A549 (cell line): Measurements from ENCODE around the gene TRMT44. TPM values are rescaled to one million over a fixed set of nuclear protein-coding genes. Genes with fewer than 3 reads are reported as not detected.

Experiments used
- ATAC-seq, 2 experiments: fragments of 200-7000 bp in 1 of 2; fragments of >200 bp in 1 of 2; cut with Nextera tagmentation in 1 of 2; cut with Tn5 transposase in 1 of 2; 3 replicates each; pipeline versions ENCODE4 v1.8.0 to v1.9.1; 2018 to 2020; ENCODE audit warnings: mild to moderate bottlenecking in 1 of 2, moderate library complexity in 1 of 2
- CTCF ChIA-PET: fragments of 300-600 bp; sonication (Branson Sonifier 250); formaldehyde crosslinking; extraction: SDS; loops from one replicate; lab custom pipeline; 2021; ENCODE audit warnings: antibody characterized with exemption, inconsistent platforms; lab: Yijun Ruan, JAX
- POLR2A ChIA-PET: fragments of 350-600 bp; formaldehyde crosslinking; extraction: SDS; loops from one replicate; lab custom pipeline; 2021; ENCODE audit warnings: antibody characterized with exemption, inconsistent platforms; lab: Yijun Ruan, JAX
- DNase-seq, 2 experiments: peaks; one replicate each; pipeline versions ENCODE4 v3.0.0 to v3.0.0-alpha.2; 2011 to 2016; ENCODE audit warnings: low read depth in 1 of 2, low spot score in 1 of 2
- FAIRE-seq: peaks from 2 replicates; lab custom pipeline; 2011; peaks lifted over from hg19 to GRCh38; lab: Jason Lieb, UNC
- H3K27ac ChIP-seq, 2 experiments: fragments of >200 bp; sonication (Bioruptor Twin); formaldehyde crosslinking; 3 replicates each; pipeline ENCODE4 v1.5.1; 2016 to 2017
- H3K4me1 ChIP-seq: fragments of >200 bp; sonication (Bioruptor Twin); formaldehyde crosslinking; 3 replicates; pipeline ENCODE4 v1.6.1; 2016
- H3K4me2 ChIP-seq: fragments of >200 bp; sonication (Bioruptor Twin); formaldehyde crosslinking; 3 replicates; pipeline ENCODE4 v1.6.1; 2016
- H3K4me3 ChIP-seq: fragments of >200 bp; sonication (Bioruptor Twin); formaldehyde crosslinking; 3 replicates; pipeline ENCODE4 v1.5.1; 2016
- H3K9me3 ChIP-seq: fragments of >200 bp; sonication (Bioruptor Twin); formaldehyde crosslinking; 3 replicates; pipeline ENCODE4 v1.6.1; 2016
- ATOH8 ChIP-seq: fragments of 250-450 bp; sonication (Bioruptor Pico); IDR thresholded peaks from 2 replicates; pipeline ENCODE4 v1.5.0; 2020; ENCODE audit warnings: low read depth, mild to moderate bottlenecking, moderate library complexity
- CEBPB ChIP-seq, 2 experiments: fragments of >200 bp in 1 of 2; sonication (Bioruptor Twin) in 1 of 2; formaldehyde crosslinking in 1 of 2; IDR thresholded peaks; 2 replicates each; pipeline ENCODE4 v1.6.1; 2012 to 2016
- EHF ChIP-seq: fragments of 250-450 bp; sonication (Bioruptor Pico); IDR thresholded peaks from 2 replicates; pipeline ENCODE4 v1.5.0; 2020; ENCODE audit warnings: mild to moderate bottlenecking
- EP300 ChIP-seq, 2 experiments: fragments of >200 bp; sonication (Bioruptor Twin); formaldehyde crosslinking; IDR thresholded peaks; 2 replicates in 1 of 2; 3 replicates in 1 of 2; pipeline ENCODE4 v1.6.1; 2016 to 2017
- GATA3 ChIP-seq: IDR thresholded peaks from 2 replicates; pipeline ENCODE4 v1.6.1; 2012; ENCODE audit warnings: borderline replicate concordance
- HDAC2 ChIP-seq: fragments of 200-600 bp; sonication (generic); IDR thresholded peaks from 2 replicates; pipeline ENCODE4 v1.6.1; 2016
- HEYL ChIP-seq: fragments of 250-450 bp; sonication (Bioruptor Pico); IDR thresholded peaks from 2 replicates; pipeline ENCODE4 v1.8.0; 2021; ENCODE audit warnings: mild to moderate bottlenecking, moderate library complexity
- HMGXB4 ChIP-seq: fragments of 250-450 bp; sonication (Bioruptor Pico); IDR thresholded peaks from 2 replicates; pipeline ENCODE4 v1.5.0; 2021; ENCODE audit warnings: mild to moderate bottlenecking, moderate library complexity, borderline replicate concordance
- HOXA7 ChIP-seq: fragments of 250-450 bp; sonication (Bioruptor Pico); IDR thresholded peaks from 2 replicates; pipeline ENCODE4 v1.5.0; 2020; ENCODE audit warnings: mild to moderate bottlenecking, moderate library complexity
- HOXB5 ChIP-seq: fragments of 250-450 bp; sonication (Bioruptor Pico); IDR thresholded peaks from 2 replicates; pipeline ENCODE4 v1.5.0; 2020; ENCODE audit warnings: mild to moderate bottlenecking, moderate library complexity
- JUN ChIP-seq, 2 experiments: fragments of >200 bp; sonication (Bioruptor Twin); formaldehyde crosslinking; IDR thresholded peaks; 2 replicates in 1 of 2; 3 replicates in 1 of 2; pipeline ENCODE4 v1.6.1; 2016 to 2017
- KDM5A ChIP-seq: fragments of 200-600 bp; sonication (generic); IDR thresholded peaks from 2 replicates; pipeline ENCODE4 v1.6.1; 2016; ENCODE audit warnings: antibody characterized with exemption, mild to moderate bottlenecking
- MAX ChIP-seq: IDR thresholded peaks from 2 replicates; pipeline ENCODE4 v1.6.1; 2012
- NPAS2 ChIP-seq: fragments of 250-450 bp; sonication (Bioruptor Pico); IDR thresholded peaks from 2 replicates; pipeline ENCODE4 v1.8.0; 2022; ENCODE audit warnings: mild to moderate bottlenecking, moderate library complexity, borderline replicate concordance
- POLR2A ChIP-seq: IDR thresholded peaks from 2 replicates; pipeline ENCODE4 v1.6.1; 2012; ENCODE audit warnings: mild to moderate bottlenecking, low read length
- RNF2 ChIP-seq: fragments of 200-600 bp; sonication (generic); IDR thresholded peaks from 2 replicates; pipeline ENCODE4 v1.6.1; 2016; ENCODE audit warnings: low read depth, mild to moderate bottlenecking, antibody characterized with exemption, moderate library complexity, borderline replicate concordance
- TFCP2L1 ChIP-seq: fragments of 250-450 bp; sonication (Bioruptor Pico); IDR thresholded peaks from 2 replicates; pipeline ENCODE4 v1.5.0; 2021; ENCODE audit warnings: mild to moderate bottlenecking
- TP53 ChIP-seq: fragments of 250-450 bp; sonication (Bioruptor Pico); IDR thresholded peaks from 2 replicates; pipeline ENCODE4 v1.5.0; 2021; ENCODE audit warnings: mild to moderate bottlenecking, moderate library complexity
- WGBS: methylation state at CpG from one replicate; pipeline ENCODE4 v1.1.6; 2017; ENCODE audit errors: missing lambda C conversion rate; 5-methylcytosine and 5-hydroxymethylcytosine counted together
- polyA plus RNA-seq, 4 experiments: library from polyadenylated mRNA; depleted of rRNA in 3 of 4; stranded (reverse); fragments of >200 nt; fragmentation: RNase III in 1 of 4; extraction: RNeasy Plus Mini Kit Qiagen cat#74134 plus additional on column Dnase treatment in 1 of 4; gene quantifications; 2 replicates in 3 of 4; 3 replicates in 1 of 4; pipeline ENCODE4 v1.2.3, GENCODE V29; 2011 to 2017
- TF ChIP-seq, protein P1 (sequence below): fragments of 200-600 bp; sonication (generic); IDR thresholded peaks from 2 replicates; pipeline ENCODE4 v1.6.1; 2016; ENCODE audit warnings: antibody characterized with exemption, mild to moderate bottlenecking, moderate library complexity
- TF ChIP-seq, protein P2 (sequence below): fragments of >200 bp; sonication (Bioruptor Twin); formaldehyde crosslinking; IDR thresholded peaks from 3 replicates; pipeline ENCODE4 v1.5.1; 2016

Gene TRMT44
- polyA plus RNA-seq, 2 of the 4 experiments (the other 2 are of a cell fraction): 5.0 to 7.0 TPM

- CTCF ChIA-PET: interaction anchor here (0.5 to 20.7 kb wide), 9 partner anchors 11 to 233 kb away, joined by 3 to 270 read pairs (median 8); partner anchors contain the start of gene HTRA3
- TF ChIP-seq HMGXB4 (CRISPR knock-in tag) (no peak), EP300 (IDR thresholded peaks at IDR 0.05) (no peak), RNF2 (no peak), POLR2A (no peak), MAX (no peak), TP53 (CRISPR knock-in tag) (no peak), HOXB5 (CRISPR knock-in tag) (no peak), GATA3 (no peak), NPAS2 (CRISPR knock-in tag) (no peak), ATOH8 (CRISPR knock-in tag) (no peak), EHF (CRISPR knock-in tag) (no peak), KDM5A (no peak), HOXA7 (no peak), HEYL (CRISPR knock-in tag) (no peak), HDAC2 (no peak), TFCP2L1 (CRISPR knock-in tag) (no peak), JUN (IDR thresholded peaks at IDR 0.05) (no peak), CEBPB (IDR thresholded peaks at IDR 0.05) (no peak)
- TF ChIP-seq, protein P1, sequence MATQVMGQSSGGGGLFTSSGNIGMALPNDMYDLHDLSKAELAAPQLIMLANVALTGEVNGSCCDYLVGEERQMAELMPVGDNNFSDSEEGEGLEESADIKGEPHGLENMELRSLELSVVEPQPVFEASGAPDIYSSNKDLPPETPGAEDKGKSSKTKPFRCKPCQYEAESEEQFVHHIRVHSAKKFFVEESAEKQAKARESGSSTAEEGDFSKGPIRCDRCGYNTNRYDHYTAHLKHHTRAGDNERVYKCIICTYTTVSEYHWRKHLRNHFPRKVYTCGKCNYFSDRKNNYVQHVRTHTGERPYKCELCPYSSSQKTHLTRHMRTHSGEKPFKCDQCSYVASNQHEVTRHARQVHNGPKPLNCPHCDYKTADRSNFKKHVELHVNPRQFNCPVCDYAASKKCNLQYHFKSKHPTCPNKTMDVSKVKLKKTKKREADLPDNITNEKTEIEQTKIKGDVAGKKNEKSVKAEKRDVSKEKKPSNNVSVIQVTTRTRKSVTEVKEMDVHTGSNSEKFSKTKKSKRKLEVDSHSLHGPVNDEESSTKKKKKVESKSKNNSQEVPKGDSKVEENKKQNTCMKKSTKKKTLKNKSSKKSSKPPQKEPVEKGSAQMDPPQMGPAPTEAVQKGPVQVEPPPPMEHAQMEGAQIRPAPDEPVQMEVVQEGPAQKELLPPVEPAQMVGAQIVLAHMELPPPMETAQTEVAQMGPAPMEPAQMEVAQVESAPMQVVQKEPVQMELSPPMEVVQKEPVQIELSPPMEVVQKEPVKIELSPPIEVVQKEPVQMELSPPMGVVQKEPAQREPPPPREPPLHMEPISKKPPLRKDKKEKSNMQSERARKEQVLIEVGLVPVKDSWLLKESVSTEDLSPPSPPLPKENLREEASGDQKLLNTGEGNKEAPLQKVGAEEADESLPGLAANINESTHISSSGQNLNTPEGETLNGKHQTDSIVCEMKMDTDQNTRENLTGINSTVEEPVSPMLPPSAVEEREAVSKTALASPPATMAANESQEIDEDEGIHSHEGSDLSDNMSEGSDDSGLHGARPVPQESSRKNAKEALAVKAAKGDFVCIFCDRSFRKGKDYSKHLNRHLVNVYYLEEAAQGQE: no peak
- TF ChIP-seq, protein P2, sequence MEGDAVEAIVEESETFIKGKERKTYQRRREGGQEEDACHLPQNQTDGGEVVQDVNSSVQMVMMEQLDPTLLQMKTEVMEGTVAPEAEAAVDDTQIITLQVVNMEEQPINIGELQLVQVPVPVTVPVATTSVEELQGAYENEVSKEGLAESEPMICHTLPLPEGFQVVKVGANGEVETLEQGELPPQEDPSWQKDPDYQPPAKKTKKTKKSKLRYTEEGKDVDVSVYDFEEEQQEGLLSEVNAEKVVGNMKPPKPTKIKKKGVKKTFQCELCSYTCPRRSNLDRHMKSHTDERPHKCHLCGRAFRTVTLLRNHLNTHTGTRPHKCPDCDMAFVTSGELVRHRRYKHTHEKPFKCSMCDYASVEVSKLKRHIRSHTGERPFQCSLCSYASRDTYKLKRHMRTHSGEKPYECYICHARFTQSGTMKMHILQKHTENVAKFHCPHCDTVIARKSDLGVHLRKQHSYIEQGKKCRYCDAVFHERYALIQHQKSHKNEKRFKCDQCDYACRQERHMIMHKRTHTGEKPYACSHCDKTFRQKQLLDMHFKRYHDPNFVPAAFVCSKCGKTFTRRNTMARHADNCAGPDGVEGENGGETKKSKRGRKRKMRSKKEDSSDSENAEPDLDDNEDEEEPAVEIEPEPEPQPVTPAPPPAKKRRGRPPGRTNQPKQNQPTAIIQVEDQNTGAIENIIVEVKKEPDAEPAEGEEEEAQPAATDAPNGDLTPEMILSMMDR: no peak
- peak; percentile 49 to 78; a peak in 5 of 6 replicates for ATAC-seq
- POLR2A ChIA-PET: no interaction called here
- H3K4me3 ChIP-seq: no peak overlapping the region
- 82% methylated on average over 3 of the region's 17 CpGs for WGBS
- DNase-seq: peak in 1 of 2 experiments; percentile 42
- no peak overlapping the region for H3K27ac ChIP-seq
- H3K9me3 ChIP-seq: no peaks in the 10 kb centered on the region
- H3K4me1 ChIP-seq: 0 out of 3 replicates have a peak, but pooled peaks cover 6% of the 10 kb centered on the region
- no peak overlapping the region for H3K4me2 ChIP-seq
- FAIRE-seq: no peak
Measured at GRCh38 chr4:8409264-8410065, 31.1 kb upstream of the TRMT44 start.
